Measurements from ENCODE around the gene CYP24A1. TPM values are rescaled to one million over a fixed set of nuclear protein-coding genes. Genes with fewer than 3 reads are reported as not detected.
A peak's percentile ranks its signal among the peaks of the same experiment; 100 is the strongest.

Gene CYP24A1
- total RNA-seq, 4 donors from 2014 or later, result 1.3 to 12.3 (median 8.9) TPM

GRCh38 chr20:54153041-54153327, 20.8 kb downstream of the CYP24A1 start:
- WGBS, 2 donors, result 30 to 40% methylated on average over 2 of the region's 2 CpGs
- peak overlapping the region; percentile 7 to 76 (median 60) for H3K27ac ChIP-seq

GRCh38 chr20:54152227-54153040, 21.4 kb downstream of the CYP24A1 start:
- no peak for DNase-seq
- 38 to 49% methylated on average over 7 to 10 of the region's 10 CpGs for WGBS, 2 donors
- H3K4me3 ChIP-seq, result peak overlapping the region in 1 of 4 donors; percentile 18
- peak in 2 of 6 experiments; percentile 5 for TF ChIP-seq CTCF (IDR thresholded peaks at IDR 0.05)
- TF ChIP-seq POLR2A (IDR thresholded peaks at IDR 0.05), result no peak
- H3K9me3 ChIP-seq, result no peaks in the 10 kb centered on the region
- intact Hi-C loops (cut with DNase I), result no loop called here
- no peaks in the 10 kb centered on the region for H3K27me3 ChIP-seq
- no peaks in the 10 kb centered on the region for H3K36me3 ChIP-seq
- H3K4me1 ChIP-seq, result peaks cover 5 to 13% (median 12%) of the 10 kb centered on the region in 3 donors
- peak overlapping the region; percentile 7 to 76 (median 60) for H3K27ac ChIP-seq

More at GRCh38 chr20:54153041-54153327, 20.8 kb downstream of the CYP24A1 start:
- no peak for TF ChIP-seq CTCF (IDR thresholded peaks at IDR 0.05)
- intact Hi-C loops (cut with DNase I), result no loop called here
- Histone ChIP-seq H3K9me3 (no peaks in the 10 kb centered on the region), H3K4me1 (peaks cover 5 to 13% (median 12%) of the 10 kb centered on the region in 3 donors), H3K27me3 (no peaks in the 10 kb centered on the region), H3K4me3 (no peak overlapping the region), H3K36me3 (no peaks in the 10 kb centered on the region)
- no peak for DNase-seq

GRCh38 chr20:54151511-54152226, 22.1 kb downstream of the CYP24A1 start:
- intact Hi-C loops (cut with DNase I), result no loop called here
- no peaks in the 10 kb centered on the region for H3K36me3 ChIP-seq
- 78 to 82% methylated on average over 12 of the region's 12 CpGs for WGBS, 2 donors
- TF ChIP-seq POLR2A (IDR thresholded peaks at IDR 0.05) (no peak), CTCF (IDR thresholded peaks at IDR 0.05) (no peak)
- no peaks in the 10 kb centered on the region for H3K9me3 ChIP-seq
- H3K27me3 ChIP-seq, result no peaks in the 10 kb centered on the region
- H3K4me3 ChIP-seq, result no peak overlapping the region
- peaks cover 5 to 13% (median 12%) of the 10 kb centered on the region in 3 donors for H3K4me1 ChIP-seq
- peak overlapping the region; percentile 7 to 76 (median 60) for H3K27ac ChIP-seq
- DNase-seq, result no peak

GRCh38 chr20:54151075-54151439, 22.7 kb downstream of the CYP24A1 start:
- TF ChIP-seq CTCF (IDR thresholded peaks at IDR 0.05) (no peak), POLR2A (IDR thresholded peaks at IDR 0.05) (no peak)
- intact Hi-C loops (cut with DNase I), result no loop called here

GRCh38 chr20:54149765-54150264, 24.0 kb downstream of the CYP24A1 start:
- Histone ChIP-seq H3K27ac (no peak overlapping the region), H3K36me3 (no peaks in the 10 kb centered on the region), H3K9me3 (no peaks in the 10 kb centered on the region), H3K4me1 (peaks cover 5 to 13% (median 12%) of the 10 kb centered on the region in 3 donors), H3K27me3 (no peaks in the 10 kb centered on the region), H3K4me3 (no peak overlapping the region)
- 89 to 90% methylated on average over 6 to 7 of the region's 7 CpGs for WGBS, 2 donors
- intact Hi-C loops (cut with DNase I), result no loop called here
- DNase-seq, result no peak
- no peak for TF ChIP-seq POLR2A (IDR thresholded peaks at IDR 0.05)
- TF ChIP-seq CTCF (IDR thresholded peaks at IDR 0.05), result no peak

More at GRCh38 chr20:54151075-54151439, 22.7 kb downstream of the CYP24A1 start:
- H3K36me3 ChIP-seq, result no peaks in the 10 kb centered on the region
- H3K4me1 ChIP-seq, result peaks cover 5 to 13% (median 12%) of the 10 kb centered on the region in 3 donors
- WGBS, 2 donors, result 28 to 38% methylated on average over 2 of the region's 2 CpGs
- no peak overlapping the region for H3K4me3 ChIP-seq
- no peak for DNase-seq
- no peaks in the 10 kb centered on the region for H3K9me3 ChIP-seq
- H3K27me3 ChIP-seq, result no peaks in the 10 kb centered on the region
- no peak overlapping the region for H3K27ac ChIP-seq

All from esophagus squamous epithelium (tissue), 5 donors.